H9 (cell line): ENCODE data around the gene ABCG8. TPM values are rescaled to one million over a fixed set of nuclear protein-coding genes. Genes with fewer than 3 reads are reported as not detected.

Experiments used
- DNase-seq: peaks from one replicate; pipeline ENCODE4 v3.0.0-alpha.2; 2017
- H2AFZ ChIP-seq: one replicate; pipeline ENCODE4 v1.6.1; 2013; ENCODE audit warnings: mild to moderate bottlenecking, low read length, control low read depth, moderate library complexity
- H2AK5ac ChIP-seq: 2 replicates; pipeline ENCODE4 v1.6.1; 2013; ENCODE audit warnings: low read length, control low read depth, mixed read lengths; ENCODE audit not compliant: insufficient read length
- H2BK120ac ChIP-seq: one replicate; pipeline ENCODE4 v1.6.1; 2013; ENCODE audit warnings: low read depth, mild to moderate bottlenecking, low read length, control low read depth, inconsistent platforms; ENCODE audit not compliant: poor library complexity, severe bottlenecking
- H2BK12ac ChIP-seq: 2 replicates; pipeline ENCODE4 v1.6.1; 2013; ENCODE audit warnings: low read length, control low read depth, mixed read lengths, low read depth; ENCODE audit not compliant: insufficient read length
- H2BK15ac ChIP-seq: 2 replicates; pipeline ENCODE4 v1.6.1; 2013; ENCODE audit warnings: low read depth, low read length, control low read depth
- H2BK20ac ChIP-seq: one replicate; pipeline ENCODE4 v1.6.1; 2013; ENCODE audit warnings: low read depth, mild to moderate bottlenecking, low read length, control low read depth, inconsistent platforms; ENCODE audit not compliant: poor library complexity, severe bottlenecking
- H2BK5ac ChIP-seq: 2 replicates; pipeline ENCODE4 v1.6.1; 2013; ENCODE audit warnings: low read length, control low read depth, mixed read lengths; ENCODE audit not compliant: insufficient read length
- H3K14ac ChIP-seq: 2 replicates; pipeline ENCODE4 v1.6.1; 2013; ENCODE audit warnings: low read length, control low read depth; ENCODE audit not compliant: insufficient read depth
- H3K18ac ChIP-seq: 2 replicates; pipeline ENCODE4 v1.6.1; 2013; ENCODE audit warnings: low read depth, mild to moderate bottlenecking, mixed read lengths, low read length, control low read depth; ENCODE audit not compliant: insufficient read length
- H3K23ac ChIP-seq: 2 replicates; pipeline ENCODE4 v1.6.1; 2013; ENCODE audit warnings: low read length, control low read depth, mixed read lengths, low read depth; ENCODE audit not compliant: insufficient read length
- H3K23me2 ChIP-seq: 2 replicates; pipeline ENCODE4 v1.6.1; 2013; ENCODE audit warnings: low read depth, mild to moderate bottlenecking, mixed read lengths, low read length, control low read depth; ENCODE audit not compliant: insufficient read length, poor library complexity, severe bottlenecking
- H3K27ac ChIP-seq: 2 replicates; pipeline ENCODE4 v1.5.1; 2013; ENCODE audit warnings: low read length, control low read depth, mixed read lengths, low read depth; ENCODE audit not compliant: insufficient read length
- H3K27me3 ChIP-seq: 2 replicates; pipeline ENCODE4 v1.6.1; 2013; ENCODE audit warnings: low read length, control low read depth, inconsistent platforms; ENCODE audit not compliant: insufficient read depth
- H3K4ac ChIP-seq: 2 replicates; pipeline ENCODE4 v1.6.1; 2013; ENCODE audit warnings: low read depth, mild to moderate bottlenecking, control low read depth, inconsistent platforms, low read length, moderate library complexity
- H3K4me1 ChIP-seq: 2 replicates; pipeline ENCODE4 v1.6.1; 2013; ENCODE audit warnings: low read length, control low read depth, inconsistent platforms; ENCODE audit not compliant: insufficient read depth
- H3K4me2 ChIP-seq: 2 replicates; pipeline ENCODE4 v1.6.1; 2013; ENCODE audit warnings: low read length, control low read depth, mixed read lengths; ENCODE audit not compliant: insufficient read length, insufficient read depth
- H3K56ac ChIP-seq: 2 replicates; pipeline ENCODE4 v1.6.1; 2013; ENCODE audit warnings: low read depth, mild to moderate bottlenecking, mixed read lengths, low read length, control low read depth; ENCODE audit not compliant: insufficient read length
- H3K79me1 ChIP-seq: 2 replicates; pipeline ENCODE4 v1.6.1; 2013; ENCODE audit warnings: low read depth, mild to moderate bottlenecking, moderate library complexity, low read length, control low read depth, inconsistent platforms; ENCODE audit not compliant: insufficient read depth, poor library complexity, severe bottlenecking
- H3K79me2 ChIP-seq: 2 replicates; pipeline ENCODE4 v1.6.1; 2013; ENCODE audit warnings: low read length, control low read depth, inconsistent platforms; ENCODE audit not compliant: insufficient read depth
- H3K9ac ChIP-seq: 2 replicates; pipeline ENCODE4 v1.6.1; 2013; ENCODE audit warnings: low read length, control low read depth, mixed read lengths; ENCODE audit not compliant: insufficient read length; ENCODE audit errors: extremely low read depth
- H3K9me3 ChIP-seq: one replicate; pipeline ENCODE4 v1.6.1; 2013; ENCODE audit warnings: low read depth, low read length, inconsistent platforms; ENCODE audit not compliant: control insufficient read depth
- H3T11ph ChIP-seq: one replicate; pipeline ENCODE4 v1.6.1; 2013; ENCODE audit warnings: mild to moderate bottlenecking, low read length, control low read depth, inconsistent platforms
- H4K20me1 ChIP-seq: one replicate; pipeline ENCODE4 v1.6.1; 2013; ENCODE audit not compliant: control insufficient read depth, insufficient read length, insufficient read depth
- H4K5ac ChIP-seq: 2 replicates; pipeline ENCODE4 v1.6.1; 2013; ENCODE audit warnings: low read depth, mild to moderate bottlenecking, mixed read lengths, low read length, control low read depth; ENCODE audit not compliant: insufficient read length
- H4K8ac ChIP-seq: replicated peaks from 2 replicates; pipeline ENCODE4 v1.6.1; 2013; ENCODE audit warnings: low read length, control low read depth, mixed read lengths, low read depth; ENCODE audit not compliant: insufficient read length
- H4K91ac ChIP-seq: 2 replicates; pipeline ENCODE4 v1.6.1; 2013; ENCODE audit warnings: low read depth, mild to moderate bottlenecking, moderate library complexity, mixed read lengths, low read length, control low read depth; ENCODE audit not compliant: insufficient read length
- H3K27ac Mint-ChIP-seq, 3 experiments: 2 replicates in 2 of 3; 3 replicates in 1 of 3; pipeline ENCODE4 v1.8.0; 2020 to 2021; ENCODE audit warnings: mixed read lengths in 3 of 3, mild to moderate bottlenecking in 1 of 3, moderate library complexity in 1 of 3
- H3K27me3 Mint-ChIP-seq: 2 replicates; pipeline ENCODE4 v1.8.0; 2021; ENCODE audit warnings: low read depth, mild to moderate bottlenecking, moderate library complexity, mixed read lengths
- H3K36me3 Mint-ChIP-seq, 3 experiments: 2 replicates in 2 of 3; 3 replicates in 1 of 3; pipeline ENCODE4 v1.8.0; 2020 to 2021; ENCODE audit warnings: low read depth in 3 of 3, mixed read lengths in 3 of 3; ENCODE audit not compliant: insufficient read depth in 1 of 3
- H3K4me1 Mint-ChIP-seq, 2 experiments: 2 replicates each; pipeline ENCODE4 v1.8.0; 2020; ENCODE audit warnings: mixed read lengths in 2 of 2
- H3K4me3 Mint-ChIP-seq, 2 experiments: 2 replicates in 1 of 2; 3 replicates in 1 of 2; pipeline ENCODE4 v1.8.0; 2020 to 2021; ENCODE audit warnings: mild to moderate bottlenecking in 2 of 2, mixed read lengths in 2 of 2, moderate library complexity in 1 of 2
- H3K9me3 Mint-ChIP-seq, 2 experiments: 2 replicates in 1 of 2; 3 replicates in 1 of 2; pipeline ENCODE4 v1.8.0; 2020; ENCODE audit warnings: mild to moderate bottlenecking in 2 of 2, mixed read lengths in 2 of 2, moderate library complexity in 1 of 2
- CTCF ChIP-seq: fragments of 200-600 bp; sonication (generic); conservative IDR thresholded peaks from 3 replicates; pipeline ENCODE4 v1.8.0; 2021; ENCODE audit warnings: antibody characterized with exemption, mild to moderate bottlenecking
- WGBS: extraction: QIAGEN DNeasy Blood & Tissue Kit; methylation state at CpG from one replicate; pipeline ENCODE4 v1.1.7; 2013; ENCODE audit warnings: missing lambda C conversion rate, low lambda C conversion rate, mixed read lengths; ENCODE audit not compliant: insufficient read length; ENCODE audit errors: extremely low coverage; 5-methylcytosine and 5-hydroxymethylcytosine counted together
- total RNA-seq: library from RNA; stranded (reverse); gene quantifications from 2 replicates; pipeline ENCODE4 v1.2.1, GENCODE V29; 2021

ABCG8 gene
- total RNA-seq, 1 experiment from 2014 or later = not detected

GRCh38 chr2:43884689-43885088, 45.9 kb downstream of the ABCG8 start:
- WGBS = no CpG with 5 or more reads among the region's 5 CpGs
- Histone ChIP-seq H3K56ac (no peak overlapping the region), H3K27me3 (no peaks in the 10 kb centered on the region), H3K4me1 (no peaks in the 10 kb centered on the region), H2BK12ac (no peak overlapping the region), H3K23me2 (no peaks in the 10 kb centered on the region), H3K23ac (no peak overlapping the region), H4K20me1 (no peaks in the 10 kb centered on the region), H3K9me3 (no peaks in the 10 kb centered on the region), H2BK20ac (no peak overlapping the region), H4K5ac (no peak overlapping the region), H3K4ac (no peak overlapping the region), H3K4me2 (no peak overlapping the region), H4K8ac (no peak overlapping the region), H3K14ac (no peak overlapping the region), H3K27ac (no peak overlapping the region), H2AFZ (no peak overlapping the region), H2BK15ac (no peak overlapping the region), H2AK5ac (no peak overlapping the region), H2BK5ac (no peak overlapping the region), H3K79me1 (no peaks in the 10 kb centered on the region), H4K91ac (no peak overlapping the region), H2BK120ac (no peak overlapping the region), H3K79me2 (no peaks in the 10 kb centered on the region), H3T11ph (no peak overlapping the region), H3K9ac (no peak overlapping the region), H3K18ac (no peak overlapping the region)
- H3K9me3 Mint-ChIP-seq = no peaks in the 10 kb centered on the region
- peaks cover 23 to 37% (median 30%) of the 10 kb centered on the region in 3 experiments for H3K36me3 Mint-ChIP-seq
- DNase-seq = no peak
- H3K4me1 Mint-ChIP-seq = no peaks in the 10 kb centered on the region
- H3K27me3 Mint-ChIP-seq = no peaks in the 10 kb centered on the region; the same call in 1 of the 2 replicates
- H3K4me3 Mint-ChIP-seq = no peak overlapping the region
- TF ChIP-seq CTCF = no peak
- no peak overlapping the region for H3K27ac Mint-ChIP-seq
